ENCODE results near the gene SEMA6D.

The SEMA6D gene

GRCh38 chr15:47696351-47696750 lies 21.0 kb upstream of the SEMA6D start:
- H3K4me1 ChIP-seq = no peaks in the 10 kb centered on the region
- in situ Hi-C loops (cut with MboI; ENCODE audit: low sequenced_read_pairs) = no loop called here
- no peak for DNase-seq (ENCODE audit: low spot score in 2 of 2)
- H3K36me3 ChIP-seq (replicated peaks) = no peaks in the 10 kb centered on the region
- H3K9me3 ChIP-seq = no peaks in the 10 kb centered on the region
- peaks cover 5% of the 10 kb centered on the region; the same call in 1 of the 2 replicates for H3K27me3 ChIP-seq (ENCODE audit: low read depth)
- H3K4me3 ChIP-seq = no peak overlapping the region

- no peak for DNase-seq (ENCODE audit: low spot score in 2 of 2)
- no peaks in the 10 kb centered on the region for H3K36me3 ChIP-seq (replicated peaks)
- in situ Hi-C loops (cut with MboI; ENCODE audit: low sequenced_read_pairs) = loop anchor here (25.0 kb wide), 2 partner anchors 282 to 582 kb away; no protein-coding TSS in a partner anchor
These were observed 11.9 kb upstream of the SEMA6D start for GRCh38 chr15:47705281-47705997.

GRCh38 chr15:47707391-47707790 lies 9.9 kb upstream of the SEMA6D start:
- Histone ChIP-seq H3K27me3 (ENCODE audit: low read depth) (no peaks in the 10 kb centered on the region), H3K36me3 (replicated peaks) (no peaks in the 10 kb centered on the region), H3K4me3 (no peak overlapping the region), H3K9me3 (no peaks in the 10 kb centered on the region), H3K4me1 (no peaks in the 10 kb centered on the region; the same call in 1 of the 2 replicates)
- in situ Hi-C loops (cut with MboI; ENCODE audit: low sequenced_read_pairs) = loop anchor here (25.0 kb wide), 2 partner anchors 280 to 580 kb away; no protein-coding TSS in a partner anchor
- no peak for DNase-seq (ENCODE audit: low spot score in 2 of 2)

More at GRCh38 chr15:47705281-47705997, 11.9 kb upstream of the SEMA6D start:
- Histone ChIP-seq H3K9me3 (no peaks in the 10 kb centered on the region), H3K4me3 (no peak overlapping the region), H3K27me3 (ENCODE audit: low read depth) (no peaks in the 10 kb centered on the region), H3K4me1 (no peaks in the 10 kb centered on the region)

GRCh38 chr15:47708161-47708980 lies 8.9 kb upstream of the SEMA6D start:
- Histone ChIP-seq H3K27me3 (ENCODE audit: low read depth) (no peaks in the 10 kb centered on the region), H3K4me3 (no peak overlapping the region), H3K36me3 (replicated peaks) (no peaks in the 10 kb centered on the region), H3K9me3 (no peaks in the 10 kb centered on the region), H3K4me1 (peaks cover 4% of the 10 kb centered on the region; the same call in 1 of the 2 replicates)
- in situ Hi-C loops (cut with MboI; ENCODE audit: low sequenced_read_pairs) = loop anchor here (25.0 kb wide), 2 partner anchors 279 to 579 kb away; no protein-coding TSS in a partner anchor
- DNase-seq (ENCODE audit: low spot score in 2 of 2) = no peak

GRCh38 chr15:47711655-47712054 lies 5.7 kb upstream of the SEMA6D start:
- Histone ChIP-seq H3K4me3 (no peak overlapping the region), H3K9me3 (no peaks in the 10 kb centered on the region), H3K27me3 (ENCODE audit: low read depth) (no peaks in the 10 kb centered on the region), H3K36me3 (replicated peaks) (no peaks in the 10 kb centered on the region), H3K4me1 (peaks cover 8% of the 10 kb centered on the region)
- DNase-seq (ENCODE audit: low spot score in 2 of 2) = peak; percentile 32 to 65
- in situ Hi-C loops (cut with MboI; ENCODE audit: low sequenced_read_pairs) = loop anchor here (25.0 kb wide), 2 partner anchors 276 to 576 kb away; no protein-coding TSS in a partner anchor

GRCh38 chr15:47715402-47715801 lies 1.9 kb upstream of the SEMA6D start:
- Histone ChIP-seq H3K36me3 (replicated peaks) (no peaks in the 10 kb centered on the region), H3K27me3 (ENCODE audit: low read depth) (no peaks in the 10 kb centered on the region), H3K4me1 (peaks cover 17% of the 10 kb centered on the region), H3K4me3 (no peak overlapping the region), H3K9me3 (no peaks in the 10 kb centered on the region)
- no peak for DNase-seq (ENCODE audit: low spot score in 2 of 2)
- in situ Hi-C loops (cut with MboI; ENCODE audit: low sequenced_read_pairs) = loop anchor here (25.0 kb wide), 2 partner anchors 272 to 572 kb away; no protein-coding TSS in a partner anchor

- H3K27me3 ChIP-seq (ENCODE audit: low read depth) = no peaks in the 10 kb centered on the region
- H3K4me1 ChIP-seq = peaks cover 23% of the 10 kb centered on the region
- no peaks in the 10 kb centered on the region for H3K9me3 ChIP-seq
- in situ Hi-C loops (cut with MboI; ENCODE audit: low sequenced_read_pairs) = loop anchor here (25.0 kb wide), 2 partner anchors 271 to 571 kb away; no protein-coding TSS in a partner anchor
- DNase-seq (ENCODE audit: low spot score in 2 of 2) = no peak
- H3K36me3 ChIP-seq (replicated peaks) = no peaks in the 10 kb centered on the region
- H3K4me3 ChIP-seq = no peak overlapping the region
These were observed 1.4 kb upstream of the SEMA6D start for GRCh38 chr15:47715856-47716445.

- no peaks in the 10 kb centered on the region for H3K27me3 ChIP-seq (ENCODE audit: low read depth)
- no peak overlapping the region for H3K4me3 ChIP-seq
- H3K36me3 ChIP-seq (replicated peaks) = no peaks in the 10 kb centered on the region
- no peaks in the 10 kb centered on the region for H3K9me3 ChIP-seq
- DNase-seq (ENCODE audit: low spot score in 2 of 2) = no peak
- H3K4me1 ChIP-seq = peaks cover 29% of the 10 kb centered on the region
- in situ Hi-C loops (cut with MboI; ENCODE audit: low sequenced_read_pairs) = loop anchor here (25.0 kb wide), 2 partner anchors 271 to 571 kb away; no protein-coding TSS in a partner anchor
These were observed 789 bp upstream of the SEMA6D start for GRCh38 chr15:47716516-47716915.

GRCh38 chr15:47718497-47719437 lies 1.5 kb downstream of the SEMA6D start:
- in situ Hi-C loops (cut with MboI; ENCODE audit: low sequenced_read_pairs) = loop anchor here (25.0 kb wide), 2 partner anchors 269 to 569 kb away; no protein-coding TSS in a partner anchor
- Histone ChIP-seq H3K4me3 (peak overlapping the region; percentile 53), H3K27me3 (ENCODE audit: low read depth) (no peaks in the 10 kb centered on the region), H3K4me1 (peaks cover 25% of the 10 kb centered on the region), H3K36me3 (replicated peaks) (no peaks in the 10 kb centered on the region), H3K9me3 (no peaks in the 10 kb centered on the region)
- DNase-seq (ENCODE audit: low spot score in 2 of 2) = peak; percentile 19 to 41

GRCh38 chr15:47719730-47720129 lies 2.4 kb downstream of the SEMA6D start:
- no peak for DNase-seq (ENCODE audit: low spot score in 2 of 2)
- H3K9me3 ChIP-seq = no peaks in the 10 kb centered on the region
- peaks cover 25% of the 10 kb centered on the region for H3K4me1 ChIP-seq
- H3K4me3 ChIP-seq = peak overlapping the region; percentile 53
- in situ Hi-C loops (cut with MboI; ENCODE audit: low sequenced_read_pairs) = loop anchor here (25.0 kb wide), 2 partner anchors 268 to 568 kb away; no protein-coding TSS in a partner anchor
- no peaks in the 10 kb centered on the region for H3K36me3 ChIP-seq (replicated peaks)
- no peaks in the 10 kb centered on the region for H3K27me3 ChIP-seq (ENCODE audit: low read depth)

GRCh38 chr15:47720555-47720954 lies 3.2 kb downstream of the SEMA6D start:
- Histone ChIP-seq H3K9me3 (no peaks in the 10 kb centered on the region), H3K4me1 (peaks cover 25% of the 10 kb centered on the region), H3K36me3 (replicated peaks) (no peaks in the 10 kb centered on the region), H3K4me3 (no peak overlapping the region), H3K27me3 (ENCODE audit: low read depth) (no peaks in the 10 kb centered on the region)
- in situ Hi-C loops (cut with MboI; ENCODE audit: low sequenced_read_pairs) = loop anchor here (25.0 kb wide), 2 partner anchors 267 to 567 kb away; no protein-coding TSS in a partner anchor
- peak; percentile 29 to 34 for DNase-seq (ENCODE audit: low spot score in 2 of 2)

GRCh38 chr15:47721676-47722075 lies 4.4 kb downstream of the SEMA6D start:
- Histone ChIP-seq H3K4me3 (no peak overlapping the region), H3K4me1 (peaks cover 26% of the 10 kb centered on the region), H3K9me3 (no peaks in the 10 kb centered on the region), H3K27me3 (ENCODE audit: low read depth) (no peaks in the 10 kb centered on the region), H3K36me3 (replicated peaks) (no peaks in the 10 kb centered on the region)
- in situ Hi-C loops (cut with MboI; ENCODE audit: low sequenced_read_pairs) = loop anchor here (25.0 kb wide), 2 partner anchors 266 to 566 kb away; no protein-coding TSS in a partner anchor
- peak; percentile 46 to 69 for DNase-seq (ENCODE audit: low spot score in 2 of 2)

Data from HAP-1 (cell line).